ENCODE results near the gene CIART.

CIART gene

GRCh38 chr1:150261367-150261766, 21.0 kb upstream of the CIART start:
- DNase-seq (ENCODE audit: extremely low read depth in 1 of 2, low read depth in 1 of 2): no peak

DNA sequence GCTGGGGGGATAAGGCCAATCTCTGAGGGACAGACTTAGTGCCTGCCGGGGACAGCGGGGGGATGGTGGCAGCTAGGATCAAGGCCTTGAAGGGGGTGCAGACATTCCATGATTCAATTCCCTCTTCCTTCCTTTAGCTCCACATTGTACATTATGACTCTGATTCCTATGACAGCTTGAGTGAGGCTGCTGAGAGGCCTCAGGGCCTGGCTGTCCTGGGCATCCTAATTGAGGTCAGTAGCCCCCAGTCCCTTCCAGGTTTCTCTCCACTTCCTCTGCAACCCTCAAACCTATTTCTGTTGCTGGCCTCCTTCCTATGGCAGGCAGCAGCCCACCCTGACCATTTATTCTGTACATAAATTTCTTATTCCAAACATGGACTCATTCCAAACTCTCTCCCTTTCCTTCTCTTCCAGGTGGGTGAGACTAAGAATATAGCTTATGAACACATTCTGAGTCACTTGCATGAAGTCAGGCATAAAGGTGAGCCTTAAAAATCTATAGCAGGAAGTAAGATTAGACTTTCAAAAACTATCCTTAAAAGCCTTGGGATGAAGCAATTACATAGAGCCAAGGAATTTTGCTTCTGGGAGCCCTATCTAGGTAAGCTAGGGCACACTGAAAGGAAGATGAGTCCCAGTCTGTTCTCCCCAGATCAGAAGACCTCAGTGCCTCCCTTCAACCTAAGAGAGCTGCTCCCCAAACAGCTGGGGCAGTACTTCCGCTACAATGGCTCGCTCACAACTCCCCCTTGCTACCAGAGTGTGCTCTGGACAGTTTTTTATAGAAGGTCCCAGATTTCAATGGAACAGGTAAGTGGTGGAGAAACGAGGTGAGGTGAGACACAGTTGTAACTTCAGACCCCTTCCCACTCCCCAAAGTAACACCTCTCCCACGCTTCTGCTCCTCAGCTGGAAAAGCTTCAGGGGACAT, 19.7 kb upstream of the CIART start:
- no peak for DNase-seq (ENCODE audit: extremely low read depth in 1 of 2, low read depth in 1 of 2)

DNA sequence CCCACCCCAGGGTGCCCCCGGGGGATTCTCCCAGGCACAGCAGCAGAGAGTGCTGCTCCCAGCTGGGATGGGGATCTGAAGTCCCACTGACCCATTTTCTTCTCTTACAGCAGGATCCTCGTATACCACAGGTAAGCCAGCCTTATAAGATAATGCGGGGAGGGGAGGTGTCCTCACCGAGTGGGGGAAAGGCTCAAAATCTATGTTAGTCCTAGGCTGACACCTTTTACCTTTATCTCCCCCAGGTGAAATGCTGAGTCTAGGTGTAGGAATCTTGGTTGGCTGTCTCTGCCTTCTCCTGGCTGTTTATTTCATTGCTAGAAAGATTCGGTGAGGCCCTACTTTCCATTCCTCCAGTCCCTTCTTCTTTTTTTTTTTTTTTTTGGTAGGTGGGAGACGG, 18.8 kb upstream of the CIART start:
- no peak for DNase-seq (ENCODE audit: extremely low read depth in 1 of 2, low read depth in 1 of 2)

- DNase-seq (ENCODE audit: extremely low read depth in 1 of 2, low read depth in 1 of 2): no peak
Measured at GRCh38 chr1:150267896-150268295, 14.5 kb upstream of the CIART start.

- no peak for DNase-seq (ENCODE audit: extremely low read depth in 1 of 2, low read depth in 1 of 2)
Measured at GRCh38 chr1:150268340-150268704, 14.0 kb upstream of the CIART start.

DNA sequence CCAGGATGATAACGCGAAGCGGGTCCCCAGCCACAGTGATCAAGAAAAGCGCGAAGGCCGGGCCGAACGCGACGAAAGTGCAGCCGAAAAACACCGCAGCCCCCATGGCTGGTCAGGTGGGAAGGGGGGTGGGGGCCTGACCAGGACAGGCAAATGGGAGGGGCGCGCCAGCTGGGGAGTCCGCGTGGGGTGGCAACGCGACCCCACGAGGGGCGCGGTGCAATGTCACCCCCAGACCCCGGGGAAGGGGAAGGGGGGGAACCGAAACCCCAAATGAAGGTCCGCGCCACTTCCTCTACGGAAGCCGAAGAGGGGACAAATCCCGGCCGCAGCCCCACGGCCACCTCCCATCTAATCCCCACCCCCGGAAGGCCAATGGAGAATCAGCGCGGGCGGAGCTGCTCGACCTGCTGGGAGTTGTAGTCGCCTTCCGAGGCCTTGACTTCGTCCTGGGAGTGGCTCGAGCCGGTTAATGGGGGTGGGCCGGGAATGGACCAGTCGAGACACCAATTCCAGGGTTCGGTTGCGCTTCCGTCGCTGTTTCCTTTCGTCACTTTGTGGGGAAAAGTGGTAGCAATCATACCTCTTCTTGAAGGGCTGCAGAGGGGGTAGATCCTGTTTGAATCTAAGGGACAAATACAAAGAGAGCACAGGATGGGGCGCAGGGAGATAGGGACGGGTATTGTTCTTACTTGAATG, 13.5 kb upstream of the CIART start, which contains the start of gene APH1A:
Gene APH1A, minus strand, starts transcription at position 312 of the 699 bp plus-strand sequence. Its CDS starts 206 bp downstream, at position 106.
- peak; percentile 83 to 95 for DNase-seq (ENCODE audit: extremely low read depth in 1 of 2, low read depth in 1 of 2)

- DNase-seq (ENCODE audit: extremely low read depth in 1 of 2, low read depth in 1 of 2): no peak
Measured at GRCh38 chr1:150269451-150269850, 12.9 kb upstream of the CIART start.

DNA sequence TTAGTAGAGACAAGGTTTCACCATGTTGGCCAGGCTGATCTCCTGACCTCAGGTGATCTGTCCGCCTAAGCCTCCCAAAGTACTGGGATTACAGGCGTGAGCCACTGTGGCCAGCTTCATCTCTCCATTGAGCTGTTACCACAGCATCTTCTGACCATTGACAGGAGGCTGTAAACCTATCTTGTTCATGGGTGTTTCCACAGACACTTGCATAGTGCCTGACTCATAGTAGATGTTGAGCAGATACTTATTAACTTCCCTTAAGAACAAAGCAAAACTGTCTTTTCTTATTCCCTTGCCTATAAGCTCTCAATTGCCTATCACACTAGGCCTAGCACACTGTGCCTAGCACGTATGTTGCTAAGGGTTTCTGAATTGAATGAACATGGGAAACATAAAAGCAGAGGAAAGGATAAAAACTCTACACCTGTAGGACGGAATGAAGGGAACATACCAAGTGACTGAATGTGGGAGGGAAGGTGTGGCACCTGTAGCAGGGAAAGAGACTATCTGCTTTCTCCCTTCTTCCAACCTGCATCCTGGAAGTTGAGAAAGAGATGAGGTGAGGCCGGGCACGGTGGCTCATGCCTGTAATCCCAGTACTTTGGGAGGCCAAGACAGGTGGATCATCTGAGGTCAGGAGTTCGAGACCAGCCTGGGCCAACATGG, 10.9 kb upstream of the CIART start:
- DNase-seq (ENCODE audit: extremely low read depth in 1 of 2, low read depth in 1 of 2): no peak

GRCh38 chr1:150273311-150273710, 9.0 kb upstream of the CIART start:
- no peak for DNase-seq (ENCODE audit: extremely low read depth in 1 of 2, low read depth in 1 of 2)

DNA sequence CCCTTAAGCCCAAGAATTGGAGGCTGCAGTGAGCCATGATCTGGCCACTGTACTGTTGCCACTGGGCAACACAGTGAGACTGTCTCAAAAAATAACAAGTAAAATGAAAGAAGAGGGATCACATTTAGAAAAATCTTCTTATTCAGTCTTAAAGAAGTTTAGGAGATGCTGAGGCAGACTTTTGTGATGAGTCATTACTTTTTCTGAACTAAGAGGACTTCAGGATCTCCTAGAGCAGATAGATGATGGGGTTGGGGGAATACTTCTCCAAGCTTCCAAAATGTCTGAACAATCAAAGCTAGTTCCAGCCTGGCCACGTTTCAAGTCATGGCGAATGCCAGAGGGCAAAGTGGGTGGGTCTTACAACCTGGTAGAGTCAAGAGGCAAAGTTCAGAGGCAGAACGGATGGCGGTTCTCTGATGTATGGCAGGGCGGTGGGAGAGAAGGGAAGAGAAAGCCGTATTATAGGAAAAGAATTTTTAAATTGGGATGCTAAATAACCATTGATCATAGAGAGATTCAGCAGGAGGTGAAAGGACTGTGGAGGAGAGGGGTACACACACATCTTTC, 2.1 kb upstream of the CIART start:
- no peak for DNase-seq (ENCODE audit: extremely low read depth in 1 of 2, low read depth in 1 of 2)

- peak in 1 of 2 donors; percentile 31 for DNase-seq (ENCODE audit: extremely low read depth in 1 of 2, low read depth in 1 of 2)
Measured at GRCh38 chr1:150281221-150281757, 1.1 kb upstream of the CIART start.

GRCh38 chr1:150282558-150282958, 204 bp downstream of the CIART start:
- no peak for DNase-seq (ENCODE audit: extremely low read depth in 1 of 2, low read depth in 1 of 2)

GRCh38 chr1:150283260-150283659, 906 bp downstream of the CIART start:
- no peak for DNase-seq (ENCODE audit: extremely low read depth in 1 of 2, low read depth in 1 of 2)

DNA sequence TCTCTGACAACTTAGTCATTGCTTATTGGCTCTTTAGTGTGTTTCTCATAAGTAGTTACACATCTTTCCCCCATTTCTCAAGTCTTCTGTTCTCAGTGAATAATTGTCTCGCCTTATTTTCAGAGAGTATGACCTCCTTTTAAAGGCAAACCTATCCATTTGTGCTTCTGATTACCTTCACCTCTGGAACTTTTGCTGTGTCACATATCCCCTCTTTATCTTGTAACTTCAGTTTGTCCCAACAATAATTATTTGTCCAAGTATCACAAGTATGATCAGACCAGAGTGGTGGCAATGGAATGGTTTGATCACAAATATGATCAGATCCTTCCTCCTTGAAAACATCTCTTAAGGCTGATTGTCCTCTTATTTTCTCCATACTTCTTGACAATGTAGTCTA, 6.0 kb downstream of the CIART start:
- DNase-seq (ENCODE audit: extremely low read depth in 1 of 2, low read depth in 1 of 2): no peak

- no peak for DNase-seq (ENCODE audit: extremely low read depth in 1 of 2, low read depth in 1 of 2)
Measured at GRCh38 chr1:150288822-150289221, 6.5 kb downstream of the CIART start.

DNA sequence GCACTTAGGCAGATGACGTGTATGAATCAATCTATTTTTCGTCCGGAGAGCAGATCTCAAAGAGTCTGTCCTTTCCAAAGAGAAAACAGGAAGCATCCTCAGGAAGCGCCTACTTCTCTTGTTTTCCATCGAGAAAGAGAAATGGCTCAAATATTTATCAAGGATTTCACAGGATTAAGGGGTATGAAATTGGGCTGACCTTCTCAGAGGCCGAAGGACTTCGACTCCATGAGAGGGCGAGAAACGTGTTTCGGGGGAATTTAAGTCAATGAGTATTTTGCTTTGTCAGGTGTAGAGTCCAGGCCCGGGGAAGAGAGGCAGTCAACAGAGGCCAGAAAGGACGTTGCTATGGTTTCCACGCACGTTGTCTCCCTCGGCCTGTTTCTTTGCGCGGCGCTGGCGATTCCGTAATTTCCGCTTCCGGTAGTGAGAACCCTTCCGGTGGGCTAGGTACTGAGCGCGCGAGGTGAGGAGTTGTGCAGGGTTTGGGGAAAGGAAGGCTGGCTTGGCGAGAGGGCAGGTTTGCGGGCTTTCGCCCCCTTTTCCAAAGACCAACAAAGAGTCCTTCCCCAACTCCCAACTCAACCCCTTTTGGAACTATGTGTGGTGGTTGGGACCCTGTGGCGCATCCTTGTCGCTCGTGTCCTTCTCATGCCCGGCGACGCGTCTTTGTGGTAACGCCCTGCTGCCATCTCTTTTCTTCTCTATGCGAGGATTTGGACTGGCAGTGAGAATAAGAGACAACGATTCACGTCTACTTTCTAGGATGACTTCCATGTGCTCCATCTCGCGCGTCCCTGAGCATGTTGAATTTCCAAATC, 11.3 kb downstream of the CIART start, which contains the start of gene MRPS21:
Gene MRPS21, plus strand, starts transcription at position 429 of the 821 bp plus-strand sequence. CDS start 506 bp downstream, outside the sequence.
- DNase-seq (ENCODE audit: extremely low read depth in 1 of 2, low read depth in 1 of 2): peak; percentile 76 to 86

DNA sequence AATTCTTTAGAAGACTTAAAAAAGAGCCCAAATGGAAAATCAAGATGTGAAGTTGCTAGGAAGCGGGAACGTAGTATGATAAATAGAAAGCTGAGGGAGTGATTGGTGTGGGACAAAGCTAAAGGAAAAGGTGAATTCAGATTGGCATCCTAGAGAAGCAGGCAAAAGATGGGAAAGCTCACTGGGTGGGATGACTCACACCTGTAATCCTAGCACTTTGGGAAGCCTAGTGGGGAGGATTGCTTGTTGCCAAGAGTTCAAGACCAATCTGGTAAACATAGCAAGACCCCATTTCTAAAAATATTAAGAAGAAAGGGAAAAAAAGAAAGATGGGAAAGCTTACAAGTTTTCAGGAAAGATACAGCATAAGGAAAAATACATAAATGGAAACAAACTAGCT, 13.1 kb downstream of the CIART start:
- DNase-seq (ENCODE audit: extremely low read depth in 1 of 2, low read depth in 1 of 2): no peak

GRCh38 chr1:150299716-150300115, 17.4 kb downstream of the CIART start:
- DNase-seq (ENCODE audit: extremely low read depth in 1 of 2, low read depth in 1 of 2): no peak

GRCh38 chr1:150302338-150302737, 20.0 kb downstream of the CIART start:
- no peak for DNase-seq (ENCODE audit: extremely low read depth in 1 of 2, low read depth in 1 of 2)

- no peak for DNase-seq (ENCODE audit: extremely low read depth in 1 of 2, low read depth in 1 of 2)
Measured at GRCh38 chr1:150302902-150303301, 20.5 kb downstream of the CIART start.
